GM19238 (cell line): ENCODE measurements around the gene KRTAP10-1.
"Not testable (repeated sequence)": the region's sequence is repeated elsewhere in the genome, so short reads cannot be mapped to it uniquely, and the experiment has no call there.

Experiments used
- DNase-seq: peaks from one replicate; pipeline ENCODE4 v3.0.0; 2011; ENCODE audit warnings: low spot score; ENCODE audit not compliant: insufficient read length

KRTAP10-1 gene

DNA sequence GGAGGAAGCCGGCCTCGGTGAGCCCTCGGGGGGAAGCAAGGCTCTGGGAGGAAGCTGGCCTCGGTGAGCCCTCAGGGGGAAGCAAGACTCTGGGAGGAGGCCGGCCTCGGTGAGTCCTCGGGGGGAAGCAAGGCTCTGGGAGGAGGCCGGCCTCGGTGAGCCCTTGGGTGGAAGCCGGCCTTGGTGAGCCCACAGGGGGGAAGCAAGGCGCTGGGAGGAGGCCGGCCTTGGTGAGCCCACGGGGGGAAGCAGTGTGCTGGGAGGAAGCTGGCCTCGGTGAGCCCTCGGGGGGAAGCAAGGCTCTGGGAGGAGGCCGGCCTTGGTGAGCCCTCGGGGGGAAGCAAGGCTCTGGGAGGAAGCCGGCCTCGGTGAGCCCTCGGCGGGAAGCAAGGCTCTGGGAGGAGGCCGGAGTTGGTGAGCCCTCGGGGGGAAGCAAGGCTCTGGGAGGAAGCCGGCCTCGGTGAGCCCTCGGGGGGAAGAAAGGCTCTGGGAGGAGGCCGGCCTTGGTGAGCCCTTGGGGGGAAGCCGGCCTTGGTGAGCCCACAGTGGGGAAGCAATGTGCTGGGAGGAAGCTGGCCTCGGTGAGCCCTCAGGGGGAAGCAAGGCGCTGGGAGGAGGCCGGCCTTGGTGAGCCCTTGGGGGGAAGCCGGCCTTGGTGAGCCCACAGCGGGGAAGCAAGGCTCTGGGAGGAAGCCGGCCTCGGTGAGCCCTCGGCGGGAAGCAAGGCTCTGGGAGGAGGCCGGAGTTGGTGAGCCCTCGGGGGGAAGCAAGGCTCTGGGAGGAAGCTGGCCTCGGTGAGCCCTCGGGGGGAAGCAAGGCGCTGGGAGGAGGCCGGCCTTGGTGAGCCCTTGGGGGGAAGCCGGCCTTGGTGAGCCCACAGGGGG lies 36.7 kb downstream of the KRTAP10-1 start:
- DNase-seq: not testable (repeated sequence)

DNA sequence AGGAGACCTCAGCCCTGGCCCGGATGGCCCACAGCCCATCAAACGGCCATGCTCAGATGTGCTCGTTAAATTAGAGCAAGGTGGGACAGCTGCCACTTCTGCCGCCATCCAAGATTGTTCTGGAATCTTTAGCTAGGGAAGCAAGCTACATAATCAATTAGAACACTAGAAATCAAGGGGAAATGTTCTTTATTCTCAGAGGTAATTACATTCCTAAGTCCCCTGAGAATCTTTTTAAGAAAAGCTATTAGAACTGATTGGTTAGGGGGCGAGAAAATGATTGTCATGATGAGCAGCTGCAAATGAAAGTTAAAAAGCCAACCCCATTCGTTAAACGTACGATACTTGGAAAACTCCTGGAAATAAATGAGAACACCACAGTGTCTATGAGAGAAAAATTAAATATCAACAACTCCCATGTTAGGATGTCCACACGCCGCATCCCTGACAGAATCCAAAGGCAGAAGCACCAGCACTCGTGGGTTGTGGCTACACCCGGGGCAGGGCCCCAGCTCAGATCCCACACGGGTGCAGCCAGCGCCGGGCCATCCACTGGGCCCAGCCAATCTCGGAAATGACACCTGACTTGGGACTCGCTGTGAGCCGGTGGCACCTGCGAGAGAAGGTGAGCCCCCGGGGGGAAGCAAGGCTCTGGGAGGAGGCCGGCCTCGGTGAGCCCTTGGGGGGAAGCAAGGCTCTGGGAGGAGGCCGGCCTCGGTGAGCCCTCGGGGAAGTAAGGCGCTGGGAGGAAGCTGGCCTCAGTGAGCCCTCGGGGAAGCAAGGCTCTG lies 37.6 kb downstream of the KRTAP10-1 start:
- no peak for DNase-seq

GRCh38 chr21:44500111-44500510 lies 39.9 kb downstream of the KRTAP10-1 start:
- no peak for DNase-seq

- no peak for DNase-seq
Measured at GRCh38 chr21:44499631-44500030, 40.4 kb downstream of the KRTAP10-1 start.

GRCh38 chr21:44499211-44499560 lies 40.8 kb downstream of the KRTAP10-1 start:
- DNase-seq: no peak

DNA sequence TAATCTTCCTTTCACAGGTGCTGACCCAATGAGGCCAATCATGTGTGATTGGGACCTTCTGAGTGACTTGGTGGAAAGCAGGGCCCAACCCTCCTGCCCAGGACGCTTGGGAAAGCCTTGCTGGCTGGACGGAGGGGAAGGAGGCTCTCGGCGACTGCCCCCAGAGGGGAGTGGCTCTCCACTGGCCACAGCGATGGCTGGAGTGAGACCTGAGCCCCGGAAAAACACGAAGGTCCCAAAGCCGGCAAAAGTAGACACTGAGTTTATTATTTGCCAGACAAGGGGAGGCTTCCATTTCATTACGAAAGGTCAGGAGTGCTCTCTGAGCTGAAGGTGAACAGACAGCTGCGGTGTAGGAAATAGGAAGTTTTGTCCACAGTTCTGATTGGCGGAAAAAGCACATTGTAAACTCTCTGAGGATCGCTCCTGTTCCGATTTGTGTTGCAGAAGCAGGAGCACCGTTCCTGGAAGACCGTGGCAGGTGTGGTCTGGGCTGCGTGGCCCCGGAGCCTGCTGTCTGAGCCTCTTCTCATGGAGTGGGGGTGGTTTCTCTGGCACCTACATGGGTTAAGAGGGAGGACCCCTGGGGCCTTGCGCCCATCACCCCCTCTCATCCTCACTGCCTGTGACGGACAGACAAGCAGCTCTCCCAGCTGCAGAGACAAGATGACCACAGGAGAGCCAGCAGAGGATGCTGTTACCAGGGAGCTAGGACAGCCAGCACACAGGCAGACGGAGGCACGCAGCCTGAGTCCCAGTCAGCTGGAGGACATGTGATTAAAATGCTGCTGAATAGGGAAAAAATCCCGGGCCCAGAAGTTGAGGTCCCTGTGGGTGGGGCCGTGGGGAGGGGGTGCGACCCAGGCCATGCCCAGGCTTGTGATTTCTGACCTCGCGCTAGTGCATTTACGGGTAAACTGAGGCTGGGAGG lies 41.5 kb downstream of the KRTAP10-1 start:
- DNase-seq: no peak

DNA sequence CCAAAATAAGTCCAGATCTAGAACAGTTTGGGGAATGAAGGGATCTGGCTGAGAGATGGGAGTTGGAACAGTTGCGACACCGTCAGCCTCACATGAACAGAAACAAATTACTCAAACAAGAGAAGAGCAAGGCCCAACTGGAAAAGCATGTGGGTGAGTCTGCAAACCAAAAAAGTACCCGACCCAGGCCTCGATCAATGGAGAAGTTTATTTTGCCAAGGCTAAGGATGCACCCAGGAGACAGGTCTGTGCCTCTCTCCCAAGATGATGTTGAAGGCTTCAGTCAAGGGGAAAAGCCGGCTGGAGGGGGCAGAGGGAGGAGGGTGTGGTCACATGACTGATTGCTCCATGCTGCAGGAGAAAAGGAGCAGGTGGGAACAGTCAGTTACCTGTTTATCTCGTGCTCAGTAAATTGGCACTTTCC lies 42.3 kb downstream of the KRTAP10-1 start:
- no peak for DNase-seq

GRCh38 chr21:44496564-44497550 lies 43.1 kb downstream of the KRTAP10-1 start:
- no peak for DNase-seq

- no peak for DNase-seq
Measured at GRCh38 chr21:44495611-44496563, 44.1 kb downstream of the KRTAP10-1 start.

GRCh38 chr21:44494956-44495355 lies 45.0 kb downstream of the KRTAP10-1 start:
- no peak for DNase-seq

- DNase-seq: no peak
Measured at GRCh38 chr21:44494418-44494817, 45.6 kb downstream of the KRTAP10-1 start.

DNA sequence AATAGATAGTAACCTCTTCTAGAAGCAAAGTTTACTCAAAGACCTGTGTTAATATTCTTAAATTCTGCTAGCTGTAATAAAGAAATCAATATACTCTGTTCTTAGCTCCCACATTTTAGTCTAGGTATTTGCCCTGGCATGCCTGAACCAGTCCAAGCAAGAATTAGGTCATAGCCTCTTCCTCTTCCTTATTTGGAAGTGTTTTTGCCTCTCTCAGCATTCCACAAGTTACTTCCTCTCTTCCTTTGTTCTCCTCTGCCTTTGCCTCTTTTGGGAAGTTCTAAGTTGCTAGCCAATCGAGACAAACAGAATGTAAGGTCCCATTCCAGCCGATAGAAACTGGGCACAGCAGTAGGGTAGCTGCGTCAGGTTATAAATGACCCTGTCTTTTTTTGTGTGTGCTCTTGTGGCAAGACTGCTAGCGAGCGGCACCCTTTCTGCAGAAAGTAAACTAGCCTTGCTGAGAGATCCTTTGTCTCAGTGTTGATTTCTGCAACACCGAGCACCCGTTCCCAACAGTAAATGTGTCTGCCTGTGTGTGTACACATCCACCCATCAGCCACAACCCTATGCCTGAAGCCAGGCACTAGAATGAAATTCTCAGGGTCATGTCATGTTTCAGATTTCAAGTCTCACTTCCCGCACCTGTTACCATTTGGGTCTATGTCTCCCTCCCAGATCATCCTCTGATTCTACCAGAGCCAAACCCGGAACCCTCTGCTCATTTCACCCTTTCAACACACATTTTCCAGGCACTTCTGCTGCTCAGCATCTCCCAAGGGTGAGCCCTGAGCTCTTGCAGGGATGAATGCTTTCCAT lies 47.2 kb downstream of the KRTAP10-1 start:
- DNase-seq: no peak

DNA sequence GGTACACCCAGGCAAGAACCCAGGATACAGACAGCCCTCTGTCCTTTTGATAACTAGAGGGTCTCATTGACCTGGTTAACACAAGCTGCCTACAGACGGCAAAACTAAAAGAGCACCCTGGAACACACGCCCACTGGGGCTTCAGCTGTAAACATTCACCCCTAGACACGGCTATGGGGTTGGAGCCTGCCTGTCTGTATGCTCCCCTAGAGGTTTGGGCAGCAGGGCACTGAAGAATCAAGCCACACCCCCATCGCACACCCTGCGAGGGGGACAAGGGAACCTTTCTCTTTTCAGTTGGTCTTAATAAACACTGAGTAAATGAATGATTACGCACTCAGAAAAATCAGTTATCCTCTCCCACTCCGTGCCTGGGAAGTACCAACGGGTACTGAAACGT lies 49.2 kb downstream of the KRTAP10-1 start:
- no peak for DNase-seq

GRCh38 chr21:44490405-44490804 lies 49.6 kb downstream of the KRTAP10-1 start:
- DNase-seq: no peak

GRCh38 chr21:44489962-44490361 lies 50.0 kb downstream of the KRTAP10-1 start:
- no peak for DNase-seq
